AG20443 (cell line): ENCODE results near the gene VWA1.
"Not testable (repeated sequence)": the region's sequence is repeated elsewhere in the genome, so short reads cannot be mapped to it uniquely, and the experiment has no call there.

Experiments
- DNase-seq: peaks from one replicate; pipeline ENCODE4 v3.0.0; 2012; ENCODE audit warnings: low spot score, mixed read lengths

The VWA1 gene

DNA sequence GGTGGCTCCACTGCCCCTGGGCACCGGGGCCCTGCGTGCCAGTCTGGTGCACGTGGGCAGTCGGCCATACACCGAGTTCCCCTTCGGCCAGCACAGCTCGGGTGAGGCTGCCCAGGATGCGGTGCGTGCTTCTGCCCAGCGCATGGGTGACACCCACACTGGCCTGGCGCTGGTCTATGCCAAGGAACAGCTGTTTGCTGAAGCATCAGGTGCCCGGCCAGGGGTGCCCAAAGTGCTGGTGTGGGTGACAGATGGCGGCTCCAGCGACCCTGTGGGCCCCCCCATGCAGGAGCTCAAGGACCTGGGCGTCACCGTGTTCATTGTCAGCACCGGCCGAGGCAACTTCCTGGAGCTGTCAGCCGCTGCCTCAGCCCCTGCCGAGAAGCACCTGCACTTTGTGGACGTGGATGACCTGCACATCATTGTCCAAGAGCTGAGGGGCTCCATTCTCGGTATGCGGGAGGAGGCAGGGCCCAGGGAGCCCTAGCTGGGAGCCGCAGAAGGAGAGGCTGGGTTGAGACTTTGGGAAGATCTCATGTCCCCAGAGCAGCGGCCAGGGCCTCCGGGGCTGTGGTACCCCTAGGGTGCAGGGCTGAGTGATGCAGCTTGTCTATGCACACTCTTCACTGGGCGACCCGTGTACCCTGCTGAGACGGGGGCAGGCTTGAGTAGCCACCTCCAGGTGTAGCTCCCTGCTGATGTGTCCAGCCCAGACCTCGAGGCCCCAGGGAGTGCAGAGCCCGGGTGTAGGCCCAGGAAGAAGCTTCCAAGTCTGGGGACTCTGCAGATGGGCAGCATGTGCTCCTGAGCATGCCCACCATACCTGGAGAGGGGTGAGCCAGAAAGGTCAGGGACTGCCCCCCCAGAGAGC lies 1.8 kb downstream of the VWA1 start:
- no peak for DNase-seq

- no peak for DNase-seq
Measured at GRCh38 chr1:1437904-1438376, 2.5 kb downstream of the VWA1 start.

GRCh38 chr1:1438531-1439381 lies 3.3 kb downstream of the VWA1 start:
- no peak for DNase-seq

DNA sequence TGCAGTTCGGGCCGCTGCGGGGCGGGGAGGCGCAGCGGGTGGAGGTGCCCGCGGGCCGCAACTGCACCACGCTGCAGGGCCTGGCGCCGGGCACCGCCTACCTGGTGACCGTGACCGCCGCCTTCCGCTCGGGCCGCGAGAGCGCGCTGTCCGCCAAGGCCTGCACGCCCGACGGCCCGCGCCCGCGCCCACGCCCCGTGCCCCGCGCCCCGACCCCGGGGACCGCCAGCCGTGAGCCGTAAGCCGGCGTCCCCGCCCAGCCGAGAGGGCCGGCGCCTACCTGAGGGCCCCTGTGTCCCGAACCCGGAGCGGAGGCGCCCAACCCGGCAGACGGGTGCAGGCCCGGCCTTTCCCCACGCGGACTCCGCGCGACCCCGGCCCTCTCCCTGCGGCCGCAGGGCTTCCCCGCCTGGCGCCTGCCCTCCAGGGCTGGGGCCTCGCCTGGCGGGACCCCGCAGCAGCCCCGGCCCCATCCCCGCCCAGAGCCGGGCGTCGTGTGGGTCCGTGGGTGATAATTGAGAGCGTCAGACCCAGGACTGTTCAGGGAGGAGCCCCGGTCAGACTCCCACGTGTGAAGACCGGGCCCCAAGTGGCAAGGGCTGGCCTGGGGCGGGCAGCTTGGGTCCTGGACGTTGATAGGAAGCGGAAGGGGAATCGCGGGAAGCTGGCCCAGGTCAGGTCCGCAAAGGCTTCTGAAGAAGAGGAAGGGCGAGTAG lies 4.2 kb downstream of the VWA1 start:
- no peak for DNase-seq

DNA sequence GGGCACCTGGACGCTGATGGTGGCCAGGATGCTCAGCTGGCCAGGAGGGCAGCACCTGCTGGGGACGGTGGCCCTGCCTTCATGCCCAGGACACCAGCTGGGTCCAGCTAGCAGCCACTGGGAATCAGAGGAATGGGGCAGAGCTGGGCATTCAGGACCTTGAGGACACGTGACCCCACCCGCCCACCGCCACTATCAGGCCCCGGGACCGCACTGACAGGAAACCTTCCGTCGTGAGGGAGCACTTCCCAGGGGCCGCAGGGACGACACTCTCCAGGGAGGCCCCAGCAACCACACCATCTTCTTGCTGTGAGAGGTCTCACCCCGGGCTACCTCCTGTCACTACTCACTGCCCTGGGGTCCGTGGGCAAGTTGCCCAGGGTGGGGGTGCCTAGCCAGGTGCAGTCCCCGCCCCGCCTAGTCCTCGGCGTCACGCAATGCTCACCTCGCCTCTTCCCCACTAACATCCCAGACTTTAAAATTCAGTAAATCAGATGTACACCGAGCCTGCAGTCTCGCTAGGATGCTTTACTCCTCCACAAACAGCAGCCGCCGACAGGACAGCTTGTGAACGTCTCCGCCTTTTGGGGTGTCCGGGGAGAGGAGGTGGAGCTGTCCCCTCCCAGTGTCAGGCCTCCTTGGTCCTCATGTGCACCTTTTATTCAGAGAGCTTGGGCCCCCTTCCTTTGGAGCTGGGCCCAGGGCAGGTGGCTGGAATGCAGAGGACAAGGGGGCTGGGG lies 4.9 kb downstream of the VWA1 start:
- DNase-seq: no peak

DNA sequence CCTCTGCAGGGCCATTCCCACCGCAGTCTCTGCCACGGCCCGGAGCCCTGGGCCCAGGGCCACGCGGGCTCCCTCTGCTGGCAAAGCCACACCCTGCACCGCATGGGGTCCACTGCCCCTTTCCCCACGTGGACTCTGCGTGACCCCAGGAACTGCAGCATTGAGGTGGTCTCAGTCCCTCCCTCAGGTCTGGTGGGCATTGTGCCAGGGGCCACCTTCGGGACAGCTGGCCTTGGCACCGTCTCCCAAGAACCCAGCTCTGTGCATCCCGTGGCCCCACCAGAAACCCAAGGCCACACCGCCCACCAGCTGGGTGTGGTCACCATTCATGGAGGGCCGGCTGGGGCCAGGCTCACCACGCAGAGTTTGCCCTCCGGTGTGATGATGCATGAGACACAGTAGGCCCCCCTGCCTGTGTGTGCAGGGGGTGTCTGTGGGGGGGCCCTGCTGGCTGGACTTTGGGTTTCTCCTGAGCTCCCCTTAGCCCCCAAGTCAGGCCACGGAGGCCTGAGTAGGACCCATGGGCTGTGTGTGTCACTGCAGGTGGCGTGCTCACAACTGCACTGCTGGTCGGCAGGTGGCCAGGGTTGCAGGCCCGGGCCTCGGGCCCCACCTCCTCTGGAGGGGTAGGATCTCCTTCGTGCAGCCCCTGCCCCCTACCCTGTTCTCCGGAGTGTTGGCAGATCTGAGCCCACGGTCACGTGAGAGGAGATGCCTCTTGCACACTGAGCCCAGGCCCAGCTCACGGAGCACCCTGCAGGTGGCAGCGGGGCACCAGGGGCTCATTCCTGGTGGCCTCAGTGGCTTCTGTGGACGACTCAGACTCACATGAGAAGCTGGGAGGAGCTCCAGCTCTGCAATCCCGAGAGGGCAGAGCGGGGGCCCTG lies 5.8 kb downstream of the VWA1 start:
- peak; percentile 90 for DNase-seq

GRCh38 chr1:1442069-1442770 lies 6.7 kb downstream of the VWA1 start:
- DNase-seq: no peak

- not testable (repeated sequence) for DNase-seq
Measured at GRCh38 chr1:1446631-1447030, 11.1 kb downstream of the VWA1 start.

- DNase-seq: no peak
Measured at GRCh38 chr1:1449099-1449739, 13.7 kb downstream of the VWA1 start, which contains the start of gene ATAD3C. ATAD3C (plus strand) TSS chr1:1449689; CDS start chr1:1450684, 995 bp downstream.

GRCh38 chr1:1450616-1451015 lies 15.1 kb downstream of the VWA1 start:
- DNase-seq: not testable (repeated sequence)

- DNase-seq: peak; percentile 5
Measured at GRCh38 chr1:1451696-1452364, 16.3 kb downstream of the VWA1 start.

DNA sequence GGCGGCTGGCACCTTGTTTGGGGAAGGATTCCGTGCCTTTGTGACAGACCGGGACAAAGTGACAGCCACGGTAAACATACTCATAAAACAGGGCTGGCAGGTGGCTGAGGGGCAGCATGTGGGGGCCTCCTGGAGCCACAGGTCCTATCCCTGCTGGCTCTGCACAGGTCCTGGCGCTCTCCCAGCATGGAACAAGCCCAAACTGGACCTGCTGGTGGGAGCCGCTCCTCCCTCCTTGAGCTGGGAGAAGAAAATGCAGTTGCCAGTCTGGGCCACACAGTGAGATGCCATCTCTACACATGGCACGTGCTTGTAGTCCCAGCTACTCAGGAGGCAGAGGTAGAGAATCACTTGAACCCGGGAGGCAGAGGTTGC lies 16.9 kb downstream of the VWA1 start:
- DNase-seq: not testable (repeated sequence)

- DNase-seq: no peak
Measured at GRCh38 chr1:1452882-1453281, 17.4 kb downstream of the VWA1 start.

GRCh38 chr1:1454286-1455056 lies 19.0 kb downstream of the VWA1 start:
- DNase-seq: not testable (repeated sequence)

GRCh38 chr1:1455366-1455884 lies 19.9 kb downstream of the VWA1 start:
- DNase-seq: no peak

DNA sequence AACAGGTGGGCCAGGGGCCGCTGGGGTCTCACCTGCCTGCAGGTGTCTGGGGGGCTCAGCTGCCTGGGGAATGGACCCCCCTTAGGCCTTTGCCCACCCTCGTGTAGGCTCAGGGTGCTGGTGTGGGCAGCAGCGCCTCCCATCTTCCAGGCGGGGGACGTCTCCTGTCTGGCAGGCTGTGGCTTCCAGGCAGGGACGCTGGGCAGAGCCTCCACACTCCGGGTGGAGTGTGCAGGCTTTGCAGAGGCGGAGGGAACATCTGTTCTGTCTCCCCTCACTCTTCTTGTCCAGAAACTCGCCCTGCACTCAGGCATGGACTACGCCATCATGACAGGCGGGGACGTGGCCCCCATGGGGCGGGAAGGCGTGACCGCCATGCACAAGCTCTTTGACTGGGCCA lies 20.4 kb downstream of the VWA1 start:
- DNase-seq: not testable (repeated sequence)

- peak; percentile 2 for DNase-seq
Measured at GRCh38 chr1:1456683-1457255, 21.3 kb downstream of the VWA1 start.
